Endometrial microvascular endothelial cells (primary cell): ENCODE measurements around the gene TBX15. TPM values are rescaled to one million over a fixed set of nuclear protein-coding genes. Genes with fewer than 3 reads are reported as not detected.

Experiments
- in situ Hi-C: cut with HindIII; loops from 2 replicates; pipeline ENCODE4 v1.10.0; 2017; ENCODE audit warnings: low sequenced_read_pairs, low pct_unique_long_range_greater_than_20kb; ENCODE audit errors: inconsistent ontology term
- total RNA-seq: library from RNA; depleted of rRNA; stranded (reverse); fragments of >200 nt; gene quantifications from one replicate; pipeline ENCODE4 v1.2.3, GENCODE V29; 2015; ENCODE audit errors: inconsistent ontology term

The TBX15 gene
- total RNA-seq, 1 donor from 2014 or later, result not detected

DNA sequence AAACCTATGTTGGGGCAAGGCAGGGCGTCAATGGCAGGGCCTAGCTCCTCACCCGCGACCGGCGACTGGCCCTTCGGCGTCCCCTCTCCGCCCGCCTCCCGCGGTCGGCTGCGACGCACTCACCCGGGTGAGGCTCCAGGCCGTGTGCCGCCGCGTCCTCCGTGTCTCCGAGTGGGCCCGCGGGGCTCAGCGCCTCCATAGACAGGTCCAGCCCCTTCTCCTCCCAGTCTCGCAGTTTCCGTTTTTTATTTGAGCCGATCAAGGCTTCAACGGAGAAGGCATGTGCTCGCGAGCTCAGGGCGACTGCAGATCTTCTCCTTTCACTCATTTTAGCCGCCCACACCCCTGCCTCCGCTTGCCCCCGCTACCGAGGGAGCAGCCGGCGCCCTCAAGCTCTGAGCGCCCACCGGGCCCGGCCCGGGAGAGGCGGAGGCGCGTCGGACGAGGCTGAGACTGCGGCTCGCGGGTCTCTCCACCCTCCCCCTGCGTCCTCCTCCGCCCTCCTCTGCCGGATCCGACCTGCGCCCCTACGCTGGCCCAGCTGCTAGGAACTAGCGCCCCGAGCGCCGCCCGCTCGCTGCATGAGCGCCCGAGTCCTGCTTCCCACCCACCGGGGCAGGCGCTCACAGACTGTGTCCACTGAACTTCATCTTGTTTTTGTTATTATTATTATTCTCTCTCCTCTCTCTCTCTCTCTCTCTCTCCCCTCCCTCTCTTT, 516 bp downstream of the TBX15 start:
- in situ Hi-C loops, result no loop called here

DNA sequence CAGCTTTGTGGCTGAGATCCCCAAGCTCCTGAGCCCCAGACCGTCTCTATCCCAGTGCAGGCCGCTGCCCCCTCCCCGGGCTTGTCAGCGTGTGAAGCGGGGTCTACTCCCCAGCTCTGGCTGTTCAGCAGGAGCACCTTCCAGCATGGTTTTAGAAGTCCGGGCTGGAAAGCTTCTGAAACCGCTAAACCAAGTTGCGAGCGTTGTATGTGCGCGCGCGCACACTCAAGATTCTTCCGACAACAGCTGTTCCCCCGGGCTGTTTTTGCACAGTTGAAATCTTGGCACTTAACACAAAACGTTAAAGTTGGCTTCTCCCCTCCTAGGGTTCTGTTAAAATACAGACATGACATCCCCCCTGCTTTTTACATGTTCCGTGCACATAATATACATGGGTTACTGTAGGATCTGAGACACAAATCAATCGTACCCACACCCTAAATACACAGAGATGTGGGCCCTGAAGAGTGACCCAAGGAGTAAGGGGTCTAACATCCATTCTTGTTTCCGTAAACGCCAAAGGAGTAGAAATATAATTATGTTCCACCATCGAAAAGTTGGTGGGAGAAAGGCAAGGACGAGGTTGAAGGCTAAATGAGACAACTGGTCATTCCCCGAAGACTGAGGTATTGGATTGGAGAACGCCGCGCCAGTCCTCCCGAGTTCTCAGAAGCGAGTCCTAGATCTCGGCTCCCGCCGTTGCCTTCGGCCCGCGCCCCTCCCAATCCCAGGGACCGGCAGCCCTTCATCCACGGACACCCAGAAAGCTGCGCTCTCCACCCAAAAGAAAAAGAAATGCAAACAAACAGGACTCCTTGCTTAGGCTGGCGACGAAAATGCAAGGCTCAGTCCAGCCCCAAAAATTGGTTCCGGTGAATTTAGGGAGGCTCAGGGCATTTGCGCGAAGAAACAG, 1.3 kb downstream of the TBX15 start:
- in situ Hi-C loops, result no loop called here

DNA sequence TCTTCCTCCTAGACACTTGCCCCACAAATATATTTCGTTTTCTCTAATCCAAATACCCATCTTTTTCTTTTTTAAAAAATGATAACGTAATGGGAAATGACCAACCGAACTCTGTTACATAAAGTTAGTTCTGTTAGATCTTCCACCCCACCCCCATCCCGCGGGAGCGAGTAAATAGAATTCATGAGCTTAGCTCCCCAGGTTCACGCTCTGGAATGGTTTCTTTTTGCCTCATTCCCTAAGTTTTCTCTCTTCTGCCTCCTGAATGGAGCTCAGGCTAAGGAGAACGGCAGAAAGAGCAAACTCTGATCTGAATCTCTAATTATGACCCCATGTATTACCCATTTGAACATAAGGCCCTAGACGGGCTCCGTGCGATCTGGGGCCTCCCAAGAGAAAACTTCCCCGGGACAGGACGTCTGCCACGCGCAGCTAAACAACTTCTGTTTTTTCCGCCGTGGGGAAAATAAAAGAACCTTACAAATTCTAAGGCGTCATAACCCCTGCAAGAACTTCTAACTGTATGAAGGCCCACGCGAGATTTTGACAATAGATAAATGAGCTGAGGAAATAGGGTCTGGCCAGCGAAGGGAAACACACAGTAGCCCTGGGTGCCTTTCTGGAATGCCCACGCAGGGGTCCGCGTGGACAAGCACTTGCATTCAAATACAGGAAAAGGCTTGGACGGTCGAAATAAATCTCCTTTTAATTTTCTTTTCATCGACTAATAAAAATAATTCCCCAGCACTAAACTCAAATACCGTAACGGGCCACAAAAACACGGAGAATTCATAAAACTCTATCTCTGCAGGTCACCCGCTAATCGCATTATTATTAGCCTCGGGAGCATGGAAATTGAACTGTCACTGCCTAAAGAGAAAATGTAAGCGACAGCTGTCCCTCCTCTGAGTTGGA, 2.2 kb downstream of the TBX15 start:
- in situ Hi-C loops, result no loop called here

DNA sequence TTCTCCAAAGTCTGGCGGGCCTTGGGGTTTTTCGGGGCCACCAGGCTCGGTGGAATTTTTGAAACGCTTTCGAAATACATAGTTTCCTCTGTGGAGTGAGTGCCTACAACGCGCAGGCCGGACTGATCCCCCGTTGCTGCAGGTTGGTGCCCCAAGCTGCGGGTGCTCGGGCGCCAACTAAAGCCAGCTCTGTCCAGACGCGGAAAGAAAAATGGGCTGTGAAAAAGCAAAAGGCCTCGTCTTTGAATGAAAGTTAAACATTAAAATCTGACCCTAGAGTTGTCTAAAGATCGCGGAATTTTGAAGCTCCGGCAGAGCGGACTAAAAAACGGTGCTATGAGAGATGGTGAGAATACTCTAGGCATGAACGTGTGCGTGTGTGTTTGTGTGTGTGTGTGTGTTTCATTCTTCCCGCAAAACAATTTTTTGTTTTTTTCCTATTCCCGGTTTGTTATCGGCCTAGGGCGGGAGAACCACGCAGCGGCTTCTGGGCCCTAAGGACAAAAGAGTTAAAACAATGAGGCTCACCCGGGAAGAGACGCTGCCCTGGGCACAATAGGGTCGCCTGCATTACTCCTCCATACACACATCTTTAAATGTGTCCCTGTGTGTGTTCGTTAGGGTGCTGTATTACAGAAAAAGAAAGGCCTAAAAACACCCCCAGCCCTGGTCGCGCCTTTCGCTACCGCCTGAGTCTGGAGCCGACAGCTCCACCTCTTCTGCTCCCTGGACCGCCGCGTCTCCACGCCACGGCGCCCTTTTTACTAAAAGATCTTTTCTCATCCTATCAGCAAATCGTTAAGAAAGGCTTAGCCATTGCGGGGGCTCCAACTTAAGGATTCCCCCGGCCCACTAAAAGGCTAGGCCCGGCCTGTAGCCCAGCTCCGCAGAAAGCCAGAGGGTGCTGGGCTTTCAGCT, 3.2 kb downstream of the TBX15 start:
- in situ Hi-C loops, result no loop called here

DNA sequence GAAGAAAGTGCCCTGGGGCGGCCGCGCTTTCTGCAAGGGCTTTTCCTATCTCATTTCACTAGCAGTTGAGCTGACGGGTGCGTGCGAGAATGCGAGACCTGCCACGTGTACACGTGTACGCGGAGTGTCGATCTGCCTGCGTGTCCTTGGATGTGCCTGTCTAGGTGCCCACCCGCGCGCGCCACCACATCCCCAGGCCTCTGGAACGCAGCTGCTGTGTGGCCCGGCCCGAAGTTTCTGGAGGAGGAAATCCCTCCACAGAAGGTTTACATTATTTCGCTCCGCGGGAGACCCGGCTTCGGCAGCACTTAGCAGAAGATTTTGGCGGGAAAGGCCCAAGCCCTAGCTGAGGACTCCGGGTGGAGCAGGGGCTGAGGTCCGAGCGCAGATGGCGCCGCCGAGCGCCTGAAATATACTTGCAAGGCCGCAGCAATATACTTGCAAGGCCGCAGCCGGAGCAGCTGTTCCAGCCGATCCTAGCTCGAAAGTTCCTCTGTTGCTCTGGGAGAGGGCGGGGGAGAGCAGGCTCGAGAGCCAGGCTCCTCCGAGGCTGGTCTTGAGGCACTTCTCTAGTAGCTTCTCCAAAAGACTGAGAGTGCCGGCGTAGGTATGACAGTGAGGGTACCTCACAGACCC, 3.9 kb downstream of the TBX15 start:
- in situ Hi-C loops, result no loop called here

DNA sequence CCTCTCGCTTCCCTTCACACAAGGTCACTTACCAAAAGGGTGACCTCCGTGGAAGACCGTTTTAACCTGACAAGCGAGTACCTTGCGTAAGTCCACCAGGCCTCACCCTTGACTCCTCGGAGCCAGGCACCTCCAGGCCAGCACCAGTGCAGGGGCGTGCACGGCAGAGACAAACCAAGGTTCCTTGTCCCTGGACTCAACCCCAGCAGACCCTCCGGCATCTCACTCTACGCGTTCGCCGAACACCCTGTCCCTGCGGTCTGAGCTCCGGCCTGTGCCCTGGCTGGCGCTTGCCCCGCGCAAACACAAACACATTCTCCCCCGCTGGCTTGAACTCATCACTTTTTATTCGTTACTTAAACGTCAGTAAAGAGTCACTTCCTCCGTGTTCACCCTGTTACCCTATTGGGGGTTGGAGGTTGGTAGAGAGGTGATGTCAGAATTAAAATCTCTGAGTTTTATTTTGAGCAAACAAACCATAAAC, 4.5 kb downstream of the TBX15 start:
- in situ Hi-C loops, result no loop called here

DNA sequence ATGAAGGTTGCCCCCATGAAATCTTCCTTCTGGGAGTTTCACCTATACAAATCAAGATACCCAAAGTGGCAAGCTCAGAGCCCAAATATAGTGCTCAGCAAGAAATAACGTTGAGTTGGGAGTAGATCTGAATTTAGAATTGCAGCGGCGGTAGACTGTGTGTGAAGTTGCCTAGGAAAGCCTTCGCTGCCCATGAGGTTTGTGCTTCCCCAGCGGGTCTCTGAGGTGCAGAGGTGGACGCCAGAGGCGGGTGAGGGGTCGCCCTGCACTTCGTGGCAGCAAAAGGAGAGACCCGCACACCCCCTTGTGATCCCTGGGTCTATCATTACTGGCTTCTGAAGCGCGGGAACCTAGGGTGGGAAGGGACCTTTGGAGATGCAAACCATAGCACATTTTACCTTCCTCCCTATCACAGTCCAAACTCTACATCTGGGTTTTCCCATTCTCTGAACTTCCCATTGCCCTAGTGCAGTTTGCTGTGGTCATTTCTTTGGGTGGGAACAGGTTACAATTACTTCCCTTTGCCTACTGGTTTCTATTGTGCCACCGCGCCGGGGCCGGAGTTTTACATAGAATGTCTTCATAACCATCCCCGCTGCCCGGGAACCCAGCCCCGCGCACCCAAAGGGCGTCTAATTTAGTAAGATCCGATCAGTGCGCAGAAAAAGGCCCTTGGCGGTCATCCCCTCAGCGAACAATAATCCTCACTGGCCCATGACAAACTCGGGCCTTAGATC, 5.2 kb downstream of the TBX15 start:
- in situ Hi-C loops, result no loop called here

DNA sequence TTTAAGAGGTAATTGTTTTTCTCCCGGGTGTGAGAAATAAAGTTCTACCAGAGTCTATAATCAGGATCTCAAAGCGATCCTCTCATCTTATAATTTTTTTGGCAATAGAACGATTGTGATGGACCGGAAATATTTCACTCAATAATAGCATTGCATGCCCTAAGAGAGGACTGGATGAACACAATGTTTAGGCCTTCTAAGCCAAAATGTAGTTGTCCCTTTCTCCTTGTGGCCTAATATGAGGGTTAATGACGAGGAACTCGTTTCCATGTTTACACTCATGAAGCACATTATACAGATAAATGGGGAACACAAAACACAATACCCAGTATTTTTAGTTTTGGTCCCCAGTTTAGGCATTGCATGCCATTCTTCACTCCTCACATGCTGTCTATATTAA, 5.9 kb downstream of the TBX15 start:
- in situ Hi-C loops, result no loop called here

DNA sequence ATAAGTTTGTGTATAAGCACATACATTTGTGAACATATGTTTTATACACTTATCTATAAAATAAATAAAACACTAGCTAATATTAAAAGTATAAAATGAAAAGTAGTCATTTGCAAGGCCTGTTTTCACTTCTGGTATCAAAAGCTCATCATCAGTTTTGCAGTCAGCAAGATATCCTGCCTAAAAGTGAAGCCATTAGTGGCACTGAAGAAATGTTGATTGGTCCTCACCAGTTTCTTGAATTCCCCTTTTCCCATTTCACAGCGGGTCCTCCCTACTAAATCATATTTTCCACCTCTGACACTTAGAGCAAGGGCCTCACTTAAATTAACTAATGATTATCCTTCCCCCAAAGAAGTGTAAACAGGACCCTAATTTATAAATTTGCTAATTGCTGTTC, 6.7 kb downstream of the TBX15 start:
- in situ Hi-C loops, result no loop called here

DNA sequence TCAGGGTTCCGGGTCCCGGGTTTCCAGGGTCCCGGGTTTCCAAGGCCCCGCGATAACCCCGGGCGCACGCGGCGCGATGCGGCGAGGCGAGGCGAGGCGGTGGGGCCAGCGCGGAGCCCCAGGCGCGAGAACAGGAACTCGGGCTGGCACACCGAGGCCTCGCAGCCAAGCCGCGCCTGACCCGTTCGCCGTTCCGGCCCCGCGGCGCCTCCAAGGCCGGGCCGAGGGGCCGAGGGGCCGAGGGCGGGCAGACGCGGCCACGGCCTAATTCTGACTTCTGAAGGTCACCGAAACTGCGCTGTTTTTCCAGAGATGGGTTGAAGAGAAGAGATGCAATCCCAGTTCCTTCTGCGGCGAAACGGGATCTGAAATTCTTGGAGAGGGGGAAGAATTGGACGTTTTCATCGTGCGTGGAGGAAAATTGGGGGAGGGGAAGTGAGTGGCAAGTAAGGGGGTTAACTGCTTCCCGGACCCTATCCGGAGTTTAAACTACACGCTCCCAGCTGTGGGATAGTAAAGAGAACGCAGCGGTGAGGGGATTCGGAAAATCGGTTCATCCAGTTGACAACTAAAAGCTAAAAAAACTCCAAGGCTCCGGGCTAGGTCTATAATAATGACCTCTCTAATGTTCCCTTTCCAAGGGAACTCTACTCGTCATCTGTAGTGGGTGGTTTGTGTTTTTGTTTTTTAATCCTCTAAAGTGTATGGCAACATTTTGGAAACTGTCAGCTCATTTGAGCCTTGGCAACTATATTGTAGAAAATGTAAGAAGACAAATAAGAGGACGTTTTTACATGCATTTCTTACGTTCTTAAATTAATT, 8.2 kb downstream of the TBX15 start:
- in situ Hi-C loops, result no loop called here

DNA sequence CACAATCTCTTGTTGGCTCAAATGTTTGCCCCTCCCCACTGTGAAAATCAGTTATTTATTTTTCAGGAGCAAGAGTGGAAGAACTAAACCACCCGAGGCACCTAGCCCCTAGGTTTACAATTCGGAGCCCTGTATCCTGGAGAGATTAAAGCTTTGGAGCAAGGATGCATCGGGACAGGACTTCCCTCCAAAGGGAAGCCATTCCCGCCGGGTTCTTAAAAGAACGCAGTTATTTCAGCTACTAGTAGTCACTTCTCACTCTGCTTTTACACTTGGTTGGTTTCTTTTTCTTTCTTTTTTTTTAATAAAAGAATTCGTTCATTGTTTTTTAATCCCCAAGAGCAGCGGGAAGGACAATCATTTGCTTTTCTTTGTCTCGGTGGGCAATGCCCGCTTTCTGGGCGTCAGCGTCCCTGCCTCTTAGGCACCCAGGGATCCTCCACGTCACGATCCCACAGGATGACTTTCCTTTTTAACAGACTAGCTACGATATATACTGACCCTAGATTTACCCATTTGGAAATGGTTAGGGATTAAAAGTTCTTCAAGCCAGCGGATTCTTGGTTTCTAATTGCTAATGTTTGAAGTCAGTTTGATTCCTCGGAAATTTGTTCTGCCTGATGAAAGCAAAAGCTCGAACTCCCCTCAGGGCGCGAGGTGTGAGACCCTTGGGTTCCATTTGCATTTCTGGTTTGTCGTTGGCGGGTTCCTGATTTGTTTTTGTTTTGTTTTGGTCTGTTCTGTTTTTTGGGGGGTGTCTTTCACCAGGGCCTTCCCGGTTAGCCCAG, 9.0 kb downstream of the TBX15 start:
- in situ Hi-C loops, result no loop called here

DNA sequence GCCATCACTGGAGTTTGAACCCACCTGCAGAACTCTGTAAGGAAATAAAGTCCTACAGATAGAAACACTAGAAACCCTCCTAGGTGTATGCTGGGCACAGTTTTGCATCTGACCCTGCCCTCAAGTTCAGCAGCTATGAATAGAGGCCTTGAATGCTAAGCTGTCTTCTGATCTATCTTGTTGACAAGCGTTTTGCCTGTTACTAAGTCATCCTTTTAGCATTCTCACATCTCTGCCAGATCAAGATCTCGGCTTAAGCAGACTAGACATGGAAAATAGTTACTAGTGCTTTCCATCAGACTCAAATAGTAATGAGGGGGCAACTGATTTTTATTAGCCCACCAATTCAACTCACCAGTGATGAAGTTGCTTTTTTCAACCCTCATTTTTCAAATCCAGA, 10.5 kb downstream of the TBX15 start:
- in situ Hi-C loops, result no loop called here

DNA sequence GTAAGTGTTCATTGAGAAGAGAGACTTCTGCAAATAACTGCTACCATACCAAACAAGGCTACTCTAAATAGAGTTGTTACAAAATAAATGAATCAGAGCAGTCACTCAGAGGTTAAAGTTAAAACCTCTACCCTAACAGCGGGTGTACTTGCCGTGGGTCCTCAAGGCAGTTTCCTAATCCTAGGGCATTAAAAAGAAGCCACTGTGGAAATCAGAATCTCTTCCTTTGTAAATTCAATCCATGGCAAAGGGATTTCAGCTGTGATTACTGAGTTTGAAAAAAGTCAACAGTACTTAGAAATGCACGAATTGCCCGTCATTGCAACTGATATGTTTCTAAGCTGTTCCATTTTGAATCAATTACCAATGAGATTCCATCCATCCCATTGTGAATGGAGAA, 13.5 kb downstream of the TBX15 start:
- in situ Hi-C loops, result no loop called here

DNA sequence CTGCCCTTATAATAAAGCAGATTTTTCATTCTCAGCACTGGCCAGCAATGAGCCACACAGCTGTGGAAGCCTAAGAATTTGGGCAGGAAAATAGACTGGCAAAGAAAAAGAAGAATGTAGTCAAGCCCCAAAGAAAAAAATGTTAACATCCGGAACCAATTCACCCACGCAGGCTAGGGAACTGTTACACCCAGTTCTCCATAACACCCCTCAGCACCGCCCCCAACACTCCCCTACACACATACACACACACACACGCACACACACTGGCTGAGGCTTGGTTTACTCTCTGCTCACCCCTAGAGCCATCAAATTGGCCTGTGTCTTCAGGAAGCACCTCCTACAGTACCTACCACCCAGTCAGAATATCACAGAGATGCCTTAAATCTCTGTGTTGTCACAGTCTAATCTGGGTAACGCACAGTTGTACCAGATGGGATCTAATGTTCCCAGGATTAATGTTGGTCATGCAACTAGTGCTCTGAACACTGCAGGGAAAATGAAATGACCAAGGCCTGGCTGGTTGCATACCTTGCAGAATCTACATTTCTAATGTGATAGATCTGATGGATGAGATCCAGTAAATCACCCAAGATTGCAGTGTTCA, 14.5 kb downstream of the TBX15 start:
- in situ Hi-C loops, result no loop called here

DNA sequence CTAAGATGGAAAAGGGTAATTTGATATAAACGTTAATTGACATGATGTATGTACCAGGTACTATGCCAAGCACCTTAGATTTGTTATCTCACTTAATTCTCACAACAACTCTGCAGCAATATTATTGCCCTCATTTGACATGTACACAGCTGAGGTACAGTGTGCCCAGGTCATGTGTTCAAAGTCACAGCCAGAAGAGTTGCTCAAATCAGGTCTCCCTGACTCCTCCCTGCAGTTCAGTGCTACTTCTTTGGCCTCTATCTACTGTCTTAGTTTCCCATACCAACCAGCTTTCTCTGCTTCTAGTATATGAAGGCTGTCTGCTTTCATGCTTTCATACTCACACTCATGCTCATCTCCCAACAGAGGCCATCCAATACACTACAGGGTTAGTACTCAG, 15.1 kb downstream of the TBX15 start:
- in situ Hi-C loops, result no loop called here
